SH-SY5Y (cell line): Measurements from ENCODE around the gene LTF.

ENCODE experiments used
- GATA2 ChIP-seq: IDR thresholded peaks from 2 replicates; pipeline ENCODE4 v1.6.1; 2011; ENCODE audit warnings: mild to moderate bottlenecking, low read depth, low read length
- GATA3 ChIP-seq: IDR thresholded peaks from 2 replicates; pipeline ENCODE4 v1.6.1; 2011; ENCODE audit warnings: low read depth, mild to moderate bottlenecking, low read length, moderate library complexity

DNA sequence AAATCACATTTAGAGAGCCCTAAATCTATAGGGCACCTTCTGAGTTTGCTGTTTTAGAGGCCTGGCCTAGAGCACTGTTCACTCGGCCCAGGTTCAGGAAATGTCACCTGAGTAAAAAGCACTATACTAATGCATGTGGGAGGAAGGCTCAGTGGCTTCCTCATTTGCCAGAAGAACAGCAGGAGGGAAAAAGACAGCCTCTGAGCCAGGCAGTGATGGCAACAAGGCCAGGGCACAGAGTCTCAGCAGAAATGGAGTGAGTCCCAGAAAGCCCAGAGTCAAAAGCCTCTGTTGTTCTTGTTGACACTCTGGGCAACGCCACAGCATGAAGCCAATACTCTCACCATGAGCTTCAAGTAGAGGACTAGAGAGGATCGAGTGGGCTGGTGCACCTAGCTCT lies 25.9 kb downstream of the LTF start:
- TF ChIP-seq GATA3 (no peak), GATA2 (no peak)
